HL-60 (cell line): ENCODE results near the gene DTWD2.
"Not testable (repeated sequence)": the region's sequence is repeated elsewhere in the genome, so short reads cannot be mapped to it uniquely, and the experiment has no call there.

Experiments used
- POLR2AphosphoS5 ChIP-seq: IDR thresholded peaks from 2 replicates; pipeline ENCODE4 v1.6.1; 2012; ENCODE audit warnings: low read depth
- TF ChIP-seq, protein P1 (sequence below): IDR thresholded peaks from one replicate; pipeline ENCODE4 v1.5.1; 2011; ENCODE audit warnings: low read length, control low read depth, inconsistent platforms; ENCODE audit not compliant: insufficient read depth
- TF ChIP-seq, protein P2 (sequence below): IDR thresholded peaks from 2 replicates; pipeline ENCODE4 v1.6.1; 2012; ENCODE audit warnings: low read depth; ENCODE audit not compliant: insufficient replicate concordance

DNA sequence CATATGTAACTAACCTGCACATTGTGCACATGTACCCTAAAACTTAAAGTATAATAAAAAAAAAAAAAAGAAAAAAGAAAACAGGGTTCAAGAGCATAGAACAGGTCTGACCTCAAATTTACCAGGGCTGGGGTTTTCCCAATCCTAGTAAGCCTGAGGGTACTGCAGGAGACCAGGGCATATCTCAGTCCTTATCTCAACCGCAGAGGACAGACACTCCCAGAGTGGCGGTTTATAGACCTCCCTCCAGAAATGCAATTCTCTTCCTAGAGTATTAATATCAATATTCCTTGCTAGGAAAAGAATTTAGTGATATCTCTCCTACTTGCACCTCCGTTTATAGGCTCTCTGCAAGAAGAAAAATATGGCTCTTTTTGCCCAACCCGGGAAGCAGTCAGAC, 136.6 kb downstream of the DTWD2 start:
- TF ChIP-seq, protein P1, sequence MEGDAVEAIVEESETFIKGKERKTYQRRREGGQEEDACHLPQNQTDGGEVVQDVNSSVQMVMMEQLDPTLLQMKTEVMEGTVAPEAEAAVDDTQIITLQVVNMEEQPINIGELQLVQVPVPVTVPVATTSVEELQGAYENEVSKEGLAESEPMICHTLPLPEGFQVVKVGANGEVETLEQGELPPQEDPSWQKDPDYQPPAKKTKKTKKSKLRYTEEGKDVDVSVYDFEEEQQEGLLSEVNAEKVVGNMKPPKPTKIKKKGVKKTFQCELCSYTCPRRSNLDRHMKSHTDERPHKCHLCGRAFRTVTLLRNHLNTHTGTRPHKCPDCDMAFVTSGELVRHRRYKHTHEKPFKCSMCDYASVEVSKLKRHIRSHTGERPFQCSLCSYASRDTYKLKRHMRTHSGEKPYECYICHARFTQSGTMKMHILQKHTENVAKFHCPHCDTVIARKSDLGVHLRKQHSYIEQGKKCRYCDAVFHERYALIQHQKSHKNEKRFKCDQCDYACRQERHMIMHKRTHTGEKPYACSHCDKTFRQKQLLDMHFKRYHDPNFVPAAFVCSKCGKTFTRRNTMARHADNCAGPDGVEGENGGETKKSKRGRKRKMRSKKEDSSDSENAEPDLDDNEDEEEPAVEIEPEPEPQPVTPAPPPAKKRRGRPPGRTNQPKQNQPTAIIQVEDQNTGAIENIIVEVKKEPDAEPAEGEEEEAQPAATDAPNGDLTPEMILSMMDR = not testable (repeated sequence)
- TF ChIP-seq POLR2AphosphoS5 = not testable (repeated sequence)
- TF ChIP-seq, protein P2, sequence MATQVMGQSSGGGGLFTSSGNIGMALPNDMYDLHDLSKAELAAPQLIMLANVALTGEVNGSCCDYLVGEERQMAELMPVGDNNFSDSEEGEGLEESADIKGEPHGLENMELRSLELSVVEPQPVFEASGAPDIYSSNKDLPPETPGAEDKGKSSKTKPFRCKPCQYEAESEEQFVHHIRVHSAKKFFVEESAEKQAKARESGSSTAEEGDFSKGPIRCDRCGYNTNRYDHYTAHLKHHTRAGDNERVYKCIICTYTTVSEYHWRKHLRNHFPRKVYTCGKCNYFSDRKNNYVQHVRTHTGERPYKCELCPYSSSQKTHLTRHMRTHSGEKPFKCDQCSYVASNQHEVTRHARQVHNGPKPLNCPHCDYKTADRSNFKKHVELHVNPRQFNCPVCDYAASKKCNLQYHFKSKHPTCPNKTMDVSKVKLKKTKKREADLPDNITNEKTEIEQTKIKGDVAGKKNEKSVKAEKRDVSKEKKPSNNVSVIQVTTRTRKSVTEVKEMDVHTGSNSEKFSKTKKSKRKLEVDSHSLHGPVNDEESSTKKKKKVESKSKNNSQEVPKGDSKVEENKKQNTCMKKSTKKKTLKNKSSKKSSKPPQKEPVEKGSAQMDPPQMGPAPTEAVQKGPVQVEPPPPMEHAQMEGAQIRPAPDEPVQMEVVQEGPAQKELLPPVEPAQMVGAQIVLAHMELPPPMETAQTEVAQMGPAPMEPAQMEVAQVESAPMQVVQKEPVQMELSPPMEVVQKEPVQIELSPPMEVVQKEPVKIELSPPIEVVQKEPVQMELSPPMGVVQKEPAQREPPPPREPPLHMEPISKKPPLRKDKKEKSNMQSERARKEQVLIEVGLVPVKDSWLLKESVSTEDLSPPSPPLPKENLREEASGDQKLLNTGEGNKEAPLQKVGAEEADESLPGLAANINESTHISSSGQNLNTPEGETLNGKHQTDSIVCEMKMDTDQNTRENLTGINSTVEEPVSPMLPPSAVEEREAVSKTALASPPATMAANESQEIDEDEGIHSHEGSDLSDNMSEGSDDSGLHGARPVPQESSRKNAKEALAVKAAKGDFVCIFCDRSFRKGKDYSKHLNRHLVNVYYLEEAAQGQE = not testable (repeated sequence)
